ENCODE results near the gene SLC48A1. TPM values are rescaled to one million over a fixed set of nuclear protein-coding genes. Genes with fewer than 3 reads are reported as not detected.
"Not testable (repeated sequence)": the region's sequence is repeated elsewhere in the genome, so short reads cannot be mapped to it uniquely, and the experiment has no call there.

Gene SLC48A1
- total and polyA plus RNA-seq, 12 donors: 12.6 to 31.9 (median 22.1) TPM

DNA sequence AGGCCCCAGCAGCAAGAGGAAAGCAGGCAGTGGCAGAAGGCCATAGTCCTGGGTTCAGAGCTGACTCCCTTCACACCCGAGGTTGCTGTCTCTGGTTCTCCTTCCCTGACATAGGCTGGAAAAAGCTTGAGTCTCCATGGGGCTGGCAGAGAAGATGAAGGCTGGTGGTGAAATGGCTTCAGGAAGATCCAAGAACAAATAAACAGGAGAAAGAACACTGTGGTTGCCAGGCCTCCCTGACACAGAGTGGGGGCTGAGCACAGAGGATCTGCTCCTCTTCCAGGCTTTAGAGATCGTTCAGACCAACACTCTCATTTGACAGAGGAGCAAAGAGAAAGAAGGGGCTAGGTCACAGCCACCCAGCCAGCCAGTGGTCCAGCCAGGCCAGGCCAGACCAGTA lies 32.4 kb downstream of the SLC48A1 start:
- Histone ChIP-seq H3K27me3 (no peaks in the 10 kb centered on the region), H3K4me3 (no peak overlapping the region), H3K9me3 (no peaks in the 10 kb centered on the region), H3K27ac (peak overlapping the region in 9 of 10 donors; percentile 7 to 99 (median 88)), H3K4me1 (peaks cover 71 to 100% (median 100%) of the 10 kb centered on the region in 9 donors), H3K36me3 (peaks cover 0 to 33% (median 1%) of the 10 kb centered on the region in 9 donors)
- DNase-seq (peak in 1 of 2 donors; percentile 0), ATAC-seq (no peak)
- 24 to 31% methylated on average over 2 of the region's 2 CpGs for WGBS, 2 donors
- TF ChIP-seq, protein P1, sequence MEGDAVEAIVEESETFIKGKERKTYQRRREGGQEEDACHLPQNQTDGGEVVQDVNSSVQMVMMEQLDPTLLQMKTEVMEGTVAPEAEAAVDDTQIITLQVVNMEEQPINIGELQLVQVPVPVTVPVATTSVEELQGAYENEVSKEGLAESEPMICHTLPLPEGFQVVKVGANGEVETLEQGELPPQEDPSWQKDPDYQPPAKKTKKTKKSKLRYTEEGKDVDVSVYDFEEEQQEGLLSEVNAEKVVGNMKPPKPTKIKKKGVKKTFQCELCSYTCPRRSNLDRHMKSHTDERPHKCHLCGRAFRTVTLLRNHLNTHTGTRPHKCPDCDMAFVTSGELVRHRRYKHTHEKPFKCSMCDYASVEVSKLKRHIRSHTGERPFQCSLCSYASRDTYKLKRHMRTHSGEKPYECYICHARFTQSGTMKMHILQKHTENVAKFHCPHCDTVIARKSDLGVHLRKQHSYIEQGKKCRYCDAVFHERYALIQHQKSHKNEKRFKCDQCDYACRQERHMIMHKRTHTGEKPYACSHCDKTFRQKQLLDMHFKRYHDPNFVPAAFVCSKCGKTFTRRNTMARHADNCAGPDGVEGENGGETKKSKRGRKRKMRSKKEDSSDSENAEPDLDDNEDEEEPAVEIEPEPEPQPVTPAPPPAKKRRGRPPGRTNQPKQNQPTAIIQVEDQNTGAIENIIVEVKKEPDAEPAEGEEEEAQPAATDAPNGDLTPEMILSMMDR (IDR thresholded peaks at IDR 0.05): no peak
- intact Hi-C loops (cut with DNase I): no loop called here

DNA sequence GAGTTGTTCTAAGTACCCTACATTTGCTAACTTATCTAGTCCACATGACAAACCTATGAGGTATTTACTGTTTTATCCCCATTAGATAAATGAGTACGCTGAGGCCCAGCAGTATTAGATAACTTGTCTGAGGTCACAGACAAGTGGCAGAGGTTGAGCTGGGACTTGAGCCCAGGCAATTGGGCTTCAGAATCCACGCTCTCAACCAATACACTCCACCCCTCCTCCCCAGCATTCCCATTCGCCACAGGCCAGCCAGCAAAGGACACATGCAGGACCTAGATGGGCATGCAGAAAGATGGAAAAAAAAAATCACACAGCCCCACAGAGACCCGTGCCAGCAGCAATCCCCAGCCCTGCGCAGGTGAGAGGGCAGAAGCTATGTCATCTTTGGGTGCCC lies 34.3 kb downstream of the SLC48A1 start:
- TF ChIP-seq, protein P1 (IDR thresholded peaks at IDR 0.05): no peak
- WGBS, 2 donors: 28 to 34% methylated on average over 5 of the region's 5 CpGs
- DNase-seq (peak in 1 of 2 donors; percentile 54), ATAC-seq (peak; percentile 16 to 69 (median 43))
- H3K27ac ChIP-seq: peak overlapping the region; percentile 73 to 100 (median 98)
- peaks cover 0 to 28% (median 0%) of the 10 kb centered on the region in 9 donors for H3K36me3 ChIP-seq
- no peaks in the 10 kb centered on the region for H3K9me3 ChIP-seq
- intact Hi-C loops (cut with DNase I): no loop called here
- peak overlapping the region in 2 of 10 donors; percentile 24 to 26 for H3K4me3 ChIP-seq
- H3K4me1 ChIP-seq: peaks cover 69 to 100% (median 100%) of the 10 kb centered on the region in 9 donors
- H3K27me3 ChIP-seq: no peaks in the 10 kb centered on the region

DNA sequence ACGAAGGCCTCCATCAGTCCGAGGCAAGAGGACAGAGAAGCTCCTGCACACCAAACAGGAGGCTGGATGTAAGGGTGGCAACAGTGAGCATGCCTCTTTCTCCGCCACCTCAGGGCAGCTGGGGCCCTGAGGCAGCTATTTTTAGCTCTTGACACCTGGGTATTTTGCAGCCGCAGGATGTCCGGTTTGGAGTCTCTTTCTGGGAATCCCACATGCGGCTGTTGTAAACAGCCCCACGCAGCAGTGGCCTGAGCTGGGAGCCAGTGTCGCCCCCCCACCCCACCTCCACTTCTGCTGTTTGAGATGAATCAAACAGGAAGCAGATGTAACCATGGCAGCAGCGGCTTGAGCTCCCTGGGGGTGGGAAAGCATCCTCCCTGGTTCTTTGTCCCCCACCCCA lies 35.0 kb downstream of the SLC48A1 start:
- Histone ChIP-seq H3K36me3 (peaks cover 0 to 28% (median 0%) of the 10 kb centered on the region in 9 donors), H3K27me3 (no peaks in the 10 kb centered on the region), H3K9me3 (no peaks in the 10 kb centered on the region), H3K4me1 (peaks cover 67 to 100% (median 99%) of the 10 kb centered on the region in 9 donors), H3K27ac (peak overlapping the region; percentile 73 to 100 (median 98)), H3K4me3 (peak overlapping the region in 6 of 10 donors; percentile 1 to 26 (median 19))
- DNase-seq (peak; percentile 52 to 76), ATAC-seq (peak in 7 of 8 donors; percentile 4 to 48 (median 39))
- TF ChIP-seq, protein P1 (IDR thresholded peaks at IDR 0.05): no peak
- intact Hi-C loops (cut with DNase I): no loop called here
- WGBS, 2 donors: 8% methylated on average over 9 of the region's 9 CpGs

DNA sequence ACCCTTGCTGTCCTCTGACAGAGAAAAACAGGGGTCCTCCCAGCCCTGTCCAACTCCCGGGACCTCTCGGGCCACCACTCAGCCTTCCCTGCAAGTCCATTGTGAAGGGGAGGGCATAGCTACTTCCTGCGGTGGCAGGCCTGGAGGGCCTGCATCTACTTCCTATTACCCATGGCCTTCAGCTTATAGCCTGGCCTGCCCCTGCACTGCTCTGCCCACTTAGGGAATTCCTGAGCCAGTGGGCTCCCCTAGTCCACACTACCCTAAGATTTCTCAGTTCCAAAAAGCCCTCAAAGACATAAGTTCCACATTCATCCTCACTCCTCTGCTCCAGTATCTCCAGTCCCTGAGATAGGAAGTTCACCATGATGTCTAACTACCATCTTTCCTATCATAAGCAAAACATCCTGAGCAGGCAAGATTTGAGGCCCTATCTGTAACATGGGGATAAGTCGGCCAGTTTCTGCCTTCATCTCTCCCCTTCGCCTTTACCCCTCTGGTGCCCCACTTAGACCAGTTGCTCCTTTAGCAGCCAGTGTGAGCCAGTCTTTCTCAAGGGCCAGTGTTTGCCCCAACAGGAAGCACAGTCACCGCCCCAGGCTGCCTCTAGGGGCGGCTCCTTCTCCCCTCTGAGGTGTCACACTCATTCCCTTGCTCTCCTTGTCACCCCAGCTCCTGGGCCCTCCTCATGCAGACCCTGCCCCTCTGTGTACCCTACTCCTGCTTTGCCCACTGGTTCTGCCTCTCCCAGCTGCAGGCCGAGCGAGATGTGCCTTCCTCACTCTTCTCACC lies 35.7 kb downstream of the SLC48A1 start:
- DNase-seq: peak in 1 of 2 donors; percentile 24
- Histone ChIP-seq H3K4me1 (peaks cover 66 to 100% (median 99%) of the 10 kb centered on the region in 9 donors), H3K4me3 (peak overlapping the region in 7 of 10 donors; percentile 0 to 26 (median 14))

DNA sequence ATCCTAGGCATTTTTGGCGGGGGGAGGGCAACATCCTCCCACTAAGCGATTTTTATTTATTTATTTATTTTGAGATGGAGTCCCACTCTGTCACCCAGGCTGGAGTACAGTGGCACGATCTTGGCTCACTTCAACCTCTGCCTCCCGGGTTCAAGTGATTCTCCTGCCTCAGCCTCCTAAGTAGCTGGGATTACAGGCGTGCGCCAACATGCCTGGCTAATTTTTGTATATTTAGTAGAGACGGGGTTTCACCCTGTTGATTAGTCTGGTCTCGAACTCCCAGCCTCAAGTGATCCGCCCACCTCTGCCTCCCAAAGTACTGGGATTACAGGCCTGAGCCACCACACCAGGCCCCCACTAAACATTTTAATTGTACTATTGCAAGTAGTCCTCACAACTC lies 36.5 kb downstream of the SLC48A1 start:
- DNase-seq: peak in 1 of 2 donors; percentile 3
- intact Hi-C loops (cut with DNase I); H3K9me3 ChIP-seq; H3K27me3 ChIP-seq; H3K4me3 ChIP-seq; ATAC-seq: not testable (repeated sequence)
- 85% methylated on average over 9 of the region's 9 CpGs for WGBS, 2 donors
- Histone ChIP-seq H3K4me1 (peaks cover 66 to 100% (median 99%) of the 10 kb centered on the region in 9 donors), H3K36me3 (peaks cover 0 to 26% (median 0%) of the 10 kb centered on the region in 9 donors), H3K27ac (peak overlapping the region; percentile 9 to 100 (median 98))

More for the DNA sequence above, 35.7 kb downstream of the SLC48A1 start:
- no peak for ATAC-seq
- intact Hi-C loops (cut with DNase I): no loop called here
- 48 to 65% methylated on average over 9 of the region's 9 CpGs for WGBS, 2 donors
- H3K27me3 ChIP-seq: no peaks in the 10 kb centered on the region
- H3K9me3 ChIP-seq: no peaks in the 10 kb centered on the region
- TF ChIP-seq, protein P1 (IDR thresholded peaks at IDR 0.05): peak in 1 of 9 donors; percentile 17
- peaks cover 0 to 27% (median 0%) of the 10 kb centered on the region in 9 donors for H3K36me3 ChIP-seq
- peak overlapping the region; percentile 73 to 100 (median 98) for H3K27ac ChIP-seq

Measured in heart right ventricle (tissue), 16 donors.